Body of pancreas (tissue), 4 donors: ENCODE measurements around the gene KIZ.

Source experiments
- CTCF ChIP-seq, 7 experiments: fragments of 450-650 bp in 4 of 7; fragments of 200-600 bp in 3 of 7; sonication (generic) in 3 of 7; IDR thresholded peaks; one replicate each; pipeline ENCODE4 v1.5.1; 2016 to 2019; ENCODE audit warnings: antibody characterized with exemption in 7 of 7
- POLR2A ChIP-seq, 3 donors: fragments of 450-650 bp; IDR thresholded peaks; one replicate each; pipeline ENCODE4 v1.6.1; 2016; ENCODE audit warnings: antibody characterized with exemption in 3 of 3, mild to moderate bottlenecking in 2 of 3

- no peak for TF ChIP-seq CTCF (IDR thresholded peaks at IDR 0.05)
- TF ChIP-seq POLR2A (IDR thresholded peaks at IDR 0.05) = no peak
Measured at GRCh38 chr20:21174516-21175239, 48.8 kb downstream of the KIZ start.
